ENCODE results near the gene ZNF556.

The ZNF556 gene

GRCh38 chr19:2912306-2912705 is 45.2 kb downstream of the ZNF556 start:
- DNase-seq = no peak

GRCh38 chr19:2917275-2918184 is 50.4 kb downstream of the ZNF556 start:
- DNase-seq = no peak

- no peak for DNase-seq
These were observed 55.9 kb downstream of the ZNF556 start for GRCh38 chr19:2922987-2923386.

- no peak for DNase-seq
These were observed 56.4 kb downstream of the ZNF556 start for GRCh38 chr19:2923510-2923909.

GRCh38 chr19:2926341-2927031 is 59.4 kb downstream of the ZNF556 start:
- DNase-seq = no peak

GRCh38 chr19:2927032-2927430 is 59.9 kb downstream of the ZNF556 start:
- no peak for DNase-seq

All from activated CD4-positive, alpha-beta T cell treated with anti-CD3 and anti-CD28 coated beads, Interleukin-2, amount 50 U/mL, for 16 hours (primary cell).